ENCODE measurements around the gene CLEC10A.

- TF ChIP-seq, protein P1, sequence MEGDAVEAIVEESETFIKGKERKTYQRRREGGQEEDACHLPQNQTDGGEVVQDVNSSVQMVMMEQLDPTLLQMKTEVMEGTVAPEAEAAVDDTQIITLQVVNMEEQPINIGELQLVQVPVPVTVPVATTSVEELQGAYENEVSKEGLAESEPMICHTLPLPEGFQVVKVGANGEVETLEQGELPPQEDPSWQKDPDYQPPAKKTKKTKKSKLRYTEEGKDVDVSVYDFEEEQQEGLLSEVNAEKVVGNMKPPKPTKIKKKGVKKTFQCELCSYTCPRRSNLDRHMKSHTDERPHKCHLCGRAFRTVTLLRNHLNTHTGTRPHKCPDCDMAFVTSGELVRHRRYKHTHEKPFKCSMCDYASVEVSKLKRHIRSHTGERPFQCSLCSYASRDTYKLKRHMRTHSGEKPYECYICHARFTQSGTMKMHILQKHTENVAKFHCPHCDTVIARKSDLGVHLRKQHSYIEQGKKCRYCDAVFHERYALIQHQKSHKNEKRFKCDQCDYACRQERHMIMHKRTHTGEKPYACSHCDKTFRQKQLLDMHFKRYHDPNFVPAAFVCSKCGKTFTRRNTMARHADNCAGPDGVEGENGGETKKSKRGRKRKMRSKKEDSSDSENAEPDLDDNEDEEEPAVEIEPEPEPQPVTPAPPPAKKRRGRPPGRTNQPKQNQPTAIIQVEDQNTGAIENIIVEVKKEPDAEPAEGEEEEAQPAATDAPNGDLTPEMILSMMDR (IDR thresholded peaks at IDR 0.05): no peak
- TF ChIP-seq ZFX (IDR thresholded peaks at IDR 0.05; ENCODE audit: borderline replicate concordance): no peak
These were observed 45.0 kb downstream of the CLEC10A start for GRCh38 chr17:7034955-7035590.
